ENCODE results near the gene ERI3. TPM values are rescaled to one million over a fixed set of nuclear protein-coding genes. Genes with fewer than 3 reads are reported as not detected.

The ERI3 gene
- total RNA-seq, 1 donor from 2014 or later = 31.0 TPM

GRCh38 chr1:44323947-44324346 lies 31.1 kb downstream of the ERI3 start:
- H3K36me3 Mint-ChIP-seq = peaks cover 13% of the 10 kb centered on the region
- H3K27me3 Mint-ChIP-seq (ENCODE audit: insufficient read depth, low read depth) = no peaks in the 10 kb centered on the region
- Histone ChIP-seq H3K4me3 (no peak overlapping the region), H3K9ac (no peak overlapping the region), H3K36me3 (no peaks in the 10 kb centered on the region), H4K20me1 (ENCODE audit: low read depth) (peaks cover 63% of the 10 kb centered on the region), H3K79me2 (ENCODE audit: low read depth) (no peaks in the 10 kb centered on the region), H3K4me1 (no peaks in the 10 kb centered on the region), H3K27ac (no peak overlapping the region), H3K9me3 (ENCODE audit: low read depth) (no peaks in the 10 kb centered on the region), H2AFZ (replicated peaks) (no peak overlapping the region), H3F3A (ENCODE audit: low read depth) (peaks cover under 1% of the 10 kb centered on the region), H3K4me2 (no peak overlapping the region), H3K27me3 (no peaks in the 10 kb centered on the region)
- TF ChIP-seq CTCF (IDR thresholded peaks at IDR 0.05) = no peak
- no peak for TF ChIP-seq EZH2phosphoT487 (IDR thresholded peaks at IDR 0.05)
- no peak for TF ChIP-seq EZH2 (IDR thresholded peaks at IDR 0.05)
- no peak overlapping the region for H3K4me3 Mint-ChIP-seq
- no peak for DNase-seq (ENCODE audit: low spot score)
- peaks cover 5% of the 10 kb centered on the region for H3K4me1 Mint-ChIP-seq
- H3K9me3 Mint-ChIP-seq = no peaks in the 10 kb centered on the region
- no peak overlapping the region for H3K27ac Mint-ChIP-seq

GRCh38 chr1:44322367-44322766 lies 32.7 kb downstream of the ERI3 start:
- Mint-ChIP-seq H3K27me3 (ENCODE audit: insufficient read depth, low read depth) (no peaks in the 10 kb centered on the region), H3K36me3 (peaks cover 27% of the 10 kb centered on the region), H3K4me1 (peaks cover 6% of the 10 kb centered on the region), H3K4me3 (no peak overlapping the region), H3K27ac (no peak overlapping the region), H3K9me3 (no peaks in the 10 kb centered on the region)
- H3K79me2 ChIP-seq (ENCODE audit: low read depth) = no peaks in the 10 kb centered on the region
- no peaks in the 10 kb centered on the region for H3K27me3 ChIP-seq
- no peak for DNase-seq (ENCODE audit: low spot score)
- H3K9ac ChIP-seq = no peak overlapping the region
- H3K27ac ChIP-seq = no peak overlapping the region
- no peak overlapping the region for H3K4me3 ChIP-seq
- TF ChIP-seq EZH2phosphoT487 (IDR thresholded peaks at IDR 0.05) (no peak), CTCF (IDR thresholded peaks at IDR 0.05) (no peak)
- peaks cover 6% of the 10 kb centered on the region for H3F3A ChIP-seq (ENCODE audit: low read depth)
- H3K4me1 ChIP-seq = no peaks in the 10 kb centered on the region
- H3K9me3 ChIP-seq (ENCODE audit: low read depth) = no peaks in the 10 kb centered on the region
- H3K4me2 ChIP-seq = no peak overlapping the region
- H3K36me3 ChIP-seq = no peaks in the 10 kb centered on the region
- peaks cover 63% of the 10 kb centered on the region for H4K20me1 ChIP-seq (ENCODE audit: low read depth)
- H2AFZ ChIP-seq (replicated peaks) = no peak overlapping the region

GRCh38 chr1:44321466-44321865 lies 33.6 kb downstream of the ERI3 start:
- Mint-ChIP-seq H3K9me3 (no peaks in the 10 kb centered on the region), H3K4me3 (no peak overlapping the region)
- no peaks in the 10 kb centered on the region for H3K36me3 ChIP-seq

More at GRCh38 chr1:44321466-44321865, 33.6 kb downstream of the ERI3 start:
- no peaks in the 10 kb centered on the region for H3K27me3 Mint-ChIP-seq (ENCODE audit: insufficient read depth, low read depth)
- no peaks in the 10 kb centered on the region for H3K79me2 ChIP-seq (ENCODE audit: low read depth)
- no peak overlapping the region for H3K4me2 ChIP-seq
- H3K27ac Mint-ChIP-seq = no peak overlapping the region
- no peak overlapping the region for H3K9ac ChIP-seq
- H3K9me3 ChIP-seq (ENCODE audit: low read depth) = no peaks in the 10 kb centered on the region
- no peak for DNase-seq (ENCODE audit: low spot score)
- H3F3A ChIP-seq (ENCODE audit: low read depth) = peaks cover 11% of the 10 kb centered on the region
- peaks cover 15% of the 10 kb centered on the region for H3K4me1 Mint-ChIP-seq
- TF ChIP-seq EZH2 (IDR thresholded peaks at IDR 0.05) (no peak), CTCF (IDR thresholded peaks at IDR 0.05) (no peak), EZH2phosphoT487 (IDR thresholded peaks at IDR 0.05) (no peak)
- H3K4me1 ChIP-seq = peaks cover 4% of the 10 kb centered on the region
- peaks cover 29% of the 10 kb centered on the region for H3K36me3 Mint-ChIP-seq
- no peak overlapping the region for H3K4me3 ChIP-seq
- no peaks in the 10 kb centered on the region for H3K27me3 ChIP-seq
- H2AFZ ChIP-seq (replicated peaks) = no peak overlapping the region
- H4K20me1 ChIP-seq (ENCODE audit: low read depth) = peaks cover 64% of the 10 kb centered on the region
- no peak overlapping the region for H3K27ac ChIP-seq
